ENCODE results near the gene BEX1. TPM values are rescaled to one million over a fixed set of nuclear protein-coding genes. Genes with fewer than 3 reads are reported as not detected.
"Not testable (repeated sequence)": the region's sequence is repeated elsewhere in the genome, so short reads cannot be mapped to it uniquely, and the experiment has no call there.

Gene BEX1
- 10 to 100 TPM; 48.4 to 73.6 (median 66.8) TPM for polyA plus RNA-seq (ENCODE audit: insufficient read length in 4 of 4)

DNA sequence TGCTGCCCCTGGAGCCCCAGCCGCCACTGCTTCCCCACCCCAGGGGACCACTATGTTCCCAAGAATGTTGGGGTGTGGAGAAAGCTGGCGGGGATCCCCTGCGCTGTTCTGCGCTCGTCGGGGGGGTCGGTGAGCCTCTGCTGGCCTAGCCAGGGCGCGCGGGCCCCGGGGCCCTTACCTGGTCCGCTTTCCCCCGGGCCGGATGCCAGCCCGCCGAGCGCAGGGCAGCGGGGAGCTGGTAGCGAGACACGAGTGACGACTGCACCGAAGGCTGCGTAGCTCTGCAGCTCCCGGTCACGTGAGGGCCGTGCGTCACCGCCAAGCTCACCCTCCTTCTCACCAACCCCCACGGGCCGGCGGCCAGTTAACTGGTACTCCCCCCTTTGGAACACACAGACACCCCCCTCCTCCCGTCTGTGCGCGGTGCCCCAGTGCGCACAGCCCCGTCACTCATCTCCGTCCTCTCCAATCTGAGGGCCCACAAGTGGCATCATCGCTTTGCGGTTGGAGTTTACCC is at the start of gene BEX1:
BEX1 (minus strand) TSS at position 254 of the 517 bp plus-strand sequence. CDS start 897 bp downstream, outside the sequence.
- DNase-seq (ENCODE audit: low read depth in 4 of 4, low spot score in 3 of 4): peak; percentile 8 to 28 (median 23)

DNA sequence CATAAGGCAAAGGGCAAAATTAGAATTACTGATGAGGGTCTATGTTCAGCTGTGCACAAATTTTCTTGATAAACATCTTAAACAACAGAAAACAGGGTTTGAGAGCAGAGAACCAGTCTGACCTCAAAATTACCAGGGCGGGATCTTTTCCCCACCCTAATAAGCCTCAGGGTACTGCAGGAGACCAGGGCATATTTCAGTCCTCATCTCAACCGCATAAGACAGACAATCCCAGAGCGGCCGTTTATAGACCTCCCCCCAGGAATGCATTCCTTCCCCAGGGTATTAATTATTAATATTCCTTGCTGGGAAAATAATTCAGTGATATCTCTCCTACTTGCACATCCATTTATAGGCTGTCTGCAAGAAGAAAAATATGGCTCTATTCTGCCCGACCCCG is 45.5 kb upstream of the BEX1 start:
- not testable (repeated sequence) for DNase-seq (ENCODE audit: low read depth in 4 of 4, low spot score in 3 of 4)

DNA sequence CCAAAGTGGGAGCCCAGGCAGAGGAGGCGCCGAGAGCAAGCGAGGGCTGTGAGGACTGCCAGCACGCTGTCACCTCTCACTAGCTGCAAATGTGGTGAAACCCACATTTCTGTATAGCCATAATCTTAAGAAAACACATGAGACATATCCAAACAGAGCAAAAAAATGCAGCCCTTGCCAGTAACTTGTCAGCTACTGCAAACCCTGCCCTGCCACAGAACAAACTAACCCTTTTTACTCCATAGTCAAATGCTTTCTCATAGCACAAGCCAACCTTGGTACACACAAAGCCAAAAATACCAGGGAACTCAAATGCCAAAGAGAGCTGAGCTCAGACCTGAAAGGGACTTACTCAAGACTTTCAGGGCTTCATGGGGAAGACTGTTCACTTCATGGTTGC is 43.9 kb upstream of the BEX1 start:
- no peak for DNase-seq (ENCODE audit: low read depth in 4 of 4, low spot score in 3 of 4)

DNA sequence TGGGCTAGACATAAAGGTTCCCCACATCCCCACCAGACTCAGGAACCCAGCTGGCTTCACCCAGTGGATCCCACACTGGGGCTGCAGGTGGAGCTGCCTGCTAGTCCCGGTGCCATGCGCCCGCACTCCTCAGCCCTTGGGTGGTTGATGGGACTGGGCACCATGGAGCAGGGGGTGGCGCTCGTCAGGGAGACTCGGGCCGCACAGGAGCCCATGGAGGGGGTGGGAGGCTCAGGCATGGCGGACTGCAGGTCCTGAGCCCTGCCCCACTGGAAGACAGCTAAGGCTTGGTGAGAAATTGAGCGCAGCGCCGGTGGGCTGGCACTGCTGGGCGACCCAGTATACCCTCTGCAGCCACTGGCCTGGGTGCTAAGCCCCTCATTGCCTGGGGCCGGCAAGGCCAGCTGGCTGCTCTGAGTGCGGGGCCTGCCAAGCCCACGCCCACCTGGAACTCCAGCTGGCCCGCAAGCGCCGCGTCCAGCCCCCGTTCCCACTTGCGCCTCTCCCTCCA is 43.3 kb upstream of the BEX1 start:
- DNase-seq (ENCODE audit: low read depth in 4 of 4, low spot score in 3 of 4): not testable (repeated sequence)

DNA sequence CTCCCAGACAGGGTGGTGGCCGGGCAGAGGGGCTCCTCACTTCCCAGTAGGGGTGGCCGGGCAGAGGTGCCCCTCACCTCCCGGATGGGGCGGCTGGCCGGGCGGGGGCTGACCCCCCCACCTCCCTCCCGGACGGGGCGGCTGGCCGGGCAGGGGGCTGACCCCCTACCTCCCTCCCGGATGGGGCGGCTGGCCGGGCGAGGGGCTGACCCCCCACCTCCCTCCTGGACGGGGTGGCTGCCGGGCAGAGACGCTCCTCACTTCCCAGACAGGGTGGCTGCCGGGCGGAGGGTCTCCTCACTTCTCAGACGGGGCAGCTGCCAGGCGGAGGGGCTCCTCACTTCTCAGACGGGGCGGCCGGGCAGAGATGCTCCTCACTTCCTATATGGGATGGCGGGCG is 40.4 kb upstream of the BEX1 start:
- DNase-seq (ENCODE audit: low read depth in 4 of 4, low spot score in 3 of 4): not testable (repeated sequence)

DNA sequence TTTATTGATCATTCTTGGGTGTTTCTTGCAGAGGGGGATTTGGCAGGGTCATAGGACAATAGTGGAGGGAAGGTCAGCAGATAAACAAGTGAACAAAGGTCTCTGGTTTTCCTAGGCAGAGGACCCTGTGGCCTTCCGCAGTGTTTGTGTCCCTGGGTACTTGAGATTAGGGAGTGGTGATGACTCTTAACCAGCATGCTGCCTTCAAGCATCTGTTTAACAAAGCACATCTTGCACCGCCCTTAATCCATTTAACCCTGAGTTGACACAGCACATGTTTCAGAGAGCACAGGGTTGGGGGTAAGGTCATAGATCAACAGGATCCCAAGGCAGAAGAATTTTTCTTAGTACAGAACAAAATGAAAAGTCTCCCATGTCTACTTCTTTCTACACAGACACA is 39.9 kb upstream of the BEX1 start:
- not testable (repeated sequence) for DNase-seq (ENCODE audit: low read depth in 4 of 4, low spot score in 3 of 4)

DNA sequence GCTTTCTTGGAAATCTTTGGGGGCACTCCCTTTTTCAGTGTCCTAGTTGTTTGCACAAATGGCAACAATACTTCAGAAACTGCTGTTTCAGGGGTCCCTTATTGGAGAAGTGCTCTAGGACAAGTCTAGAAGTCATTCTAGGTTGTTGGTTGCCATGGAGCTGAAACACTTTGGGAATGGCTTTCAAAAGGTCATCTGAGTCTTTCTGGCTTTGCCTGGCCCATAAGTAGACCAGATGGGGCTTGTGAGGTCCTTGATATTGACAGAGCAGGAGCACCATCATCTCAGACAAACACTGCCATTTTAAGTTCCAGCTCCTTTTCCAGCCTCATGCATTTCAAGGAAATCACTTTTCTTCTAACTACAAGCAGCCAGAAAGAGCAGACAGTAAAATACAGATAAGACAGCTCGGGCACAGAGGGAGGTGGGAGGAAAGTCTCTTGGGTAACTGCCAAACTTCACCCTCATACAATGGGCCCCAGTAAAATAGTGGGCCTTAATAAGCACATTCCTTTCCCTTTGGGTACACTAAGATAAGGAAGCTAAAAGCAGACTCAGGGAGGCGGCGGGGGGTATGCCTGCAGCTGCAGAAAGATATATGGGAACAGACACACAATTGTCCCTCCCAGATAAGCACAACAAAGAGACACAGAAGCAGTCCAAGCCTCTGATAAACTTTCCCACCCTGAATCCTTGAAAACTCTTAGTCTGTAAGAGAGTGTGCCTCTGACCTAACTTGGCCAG is 37.5 kb upstream of the BEX1 start:
- DNase-seq (ENCODE audit: low read depth in 4 of 4, low spot score in 3 of 4): no peak

DNA sequence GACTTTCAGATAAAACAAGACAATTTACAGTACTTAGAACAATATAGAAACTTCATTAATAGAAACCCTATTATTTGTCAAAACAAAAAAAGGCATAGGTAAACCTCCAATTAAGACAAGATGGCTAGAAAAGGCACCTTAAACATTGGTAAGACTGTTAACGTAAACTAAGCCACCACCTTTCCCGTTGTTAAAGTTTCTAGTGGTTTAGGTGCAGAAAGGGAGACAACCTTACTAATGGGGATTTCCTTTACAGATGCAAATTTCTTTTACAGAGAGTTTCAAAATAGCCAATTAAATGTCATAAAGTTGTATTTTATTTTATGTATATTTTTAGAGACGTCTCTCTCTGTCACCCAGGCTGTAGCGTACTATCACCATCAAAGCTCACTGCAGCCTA is 36.5 kb upstream of the BEX1 start:
- no peak for DNase-seq (ENCODE audit: low read depth in 4 of 4, low spot score in 3 of 4)

DNA sequence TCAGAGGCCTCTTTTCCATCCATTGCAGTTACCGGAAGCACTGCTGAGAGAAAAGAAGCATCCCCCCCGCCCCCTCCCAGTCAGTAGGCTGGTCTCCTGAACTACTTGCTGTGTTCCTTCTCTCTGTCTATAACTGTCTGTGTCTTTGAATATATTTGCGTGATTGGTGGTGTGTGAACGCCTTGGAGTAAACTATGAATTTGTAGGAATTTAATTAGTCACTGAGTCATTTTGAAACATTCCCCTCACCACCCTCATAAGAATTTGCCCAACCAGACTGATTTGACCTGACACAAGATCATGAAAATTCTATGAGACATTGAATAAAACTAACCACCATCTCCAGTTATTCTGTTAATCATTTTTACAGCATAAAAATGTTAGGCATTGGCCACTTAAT is 35.7 kb upstream of the BEX1 start:
- no peak for DNase-seq (ENCODE audit: low read depth in 4 of 4, low spot score in 3 of 4)

DNA sequence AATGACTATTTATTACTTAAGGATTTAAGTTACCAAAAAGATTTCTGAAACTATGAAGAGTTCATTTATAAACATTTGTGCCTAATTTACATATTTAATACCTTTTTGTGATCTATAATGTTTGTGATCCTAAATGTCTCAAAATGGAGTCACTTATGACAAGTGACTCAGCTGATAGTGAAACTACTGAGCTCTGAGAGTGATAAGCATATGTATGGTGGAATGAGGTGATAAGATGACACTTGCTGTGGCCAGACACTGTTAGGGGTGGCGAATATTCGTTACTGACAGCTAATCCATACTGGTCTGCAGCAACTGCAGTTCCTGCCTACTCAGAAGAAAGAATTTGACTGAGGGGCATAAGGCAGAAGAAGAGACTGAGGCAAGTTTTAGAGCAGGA is 34.5 kb upstream of the BEX1 start:
- DNase-seq (ENCODE audit: low read depth in 4 of 4, low spot score in 3 of 4): no peak

DNA sequence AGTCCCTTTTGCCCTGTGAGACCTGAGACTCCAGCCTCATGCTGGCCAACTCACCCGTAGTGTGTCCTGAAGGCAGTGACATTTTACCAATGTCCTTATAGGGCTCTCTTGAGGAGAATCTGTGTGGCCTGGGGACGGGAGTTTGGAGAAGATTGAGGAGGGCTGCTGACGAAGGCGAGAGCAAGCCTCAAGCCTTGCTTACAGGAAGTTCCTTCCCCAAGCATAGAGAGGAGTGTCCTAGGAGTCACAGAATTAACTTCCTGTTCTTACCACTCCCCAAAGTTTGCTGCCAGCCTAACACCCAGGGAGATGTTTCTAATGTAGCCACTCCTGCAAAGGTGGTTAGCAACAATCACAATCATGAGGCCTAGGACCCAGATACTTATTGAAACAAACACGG is 29.0 kb upstream of the BEX1 start, which contains the start of gene NXF3:
NXF3 (minus strand) TSS at position 202 of the 400 bp plus-strand sequence; CDS start at position 82, 120 bp downstream.
- no peak for DNase-seq (ENCODE audit: low read depth in 4 of 4, low spot score in 3 of 4)

DNA sequence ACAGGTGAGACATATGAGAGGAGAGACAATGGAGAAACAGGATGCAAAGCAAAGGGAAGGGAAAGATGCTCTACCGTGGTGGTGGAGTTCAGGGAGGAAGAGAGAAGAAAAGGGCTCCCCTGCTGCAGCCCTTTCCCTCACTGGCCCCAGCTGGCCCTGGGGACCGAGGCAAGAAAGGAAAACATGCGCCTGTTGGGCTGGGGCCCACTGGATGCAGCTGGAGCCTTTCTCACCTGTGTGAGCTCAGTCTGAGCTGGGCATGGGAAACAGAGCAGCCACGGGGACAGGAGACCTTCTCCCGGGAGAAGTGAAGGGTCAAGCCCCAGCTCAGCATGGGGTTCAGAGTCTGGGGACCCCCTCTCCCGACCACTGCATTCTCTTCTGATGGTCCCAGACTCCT is 17.1 kb upstream of the BEX1 start:
- DNase-seq (ENCODE audit: low read depth in 4 of 4, low spot score in 3 of 4): no peak

DNA sequence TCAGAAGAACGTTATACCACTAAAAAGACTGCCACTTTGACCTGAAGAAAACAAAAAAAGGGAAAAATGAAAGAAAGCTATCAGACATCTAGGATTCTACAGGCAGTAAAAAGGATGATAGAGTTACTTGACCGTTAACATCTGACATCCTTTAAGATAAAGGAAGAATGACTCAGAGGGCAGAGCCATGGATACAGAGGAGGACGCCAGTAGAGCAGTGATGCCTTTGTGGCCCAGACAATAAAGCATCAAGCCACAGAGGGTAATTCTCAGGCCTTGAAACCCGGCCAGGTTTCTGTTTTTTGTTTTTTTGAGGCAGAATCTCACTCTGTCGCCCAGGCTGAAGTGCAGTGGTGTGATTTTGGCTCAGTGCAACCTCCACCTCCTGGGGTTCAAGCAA is 9.5 kb upstream of the BEX1 start:
- no peak for DNase-seq (ENCODE audit: low read depth in 4 of 4, low spot score in 3 of 4)

DNA sequence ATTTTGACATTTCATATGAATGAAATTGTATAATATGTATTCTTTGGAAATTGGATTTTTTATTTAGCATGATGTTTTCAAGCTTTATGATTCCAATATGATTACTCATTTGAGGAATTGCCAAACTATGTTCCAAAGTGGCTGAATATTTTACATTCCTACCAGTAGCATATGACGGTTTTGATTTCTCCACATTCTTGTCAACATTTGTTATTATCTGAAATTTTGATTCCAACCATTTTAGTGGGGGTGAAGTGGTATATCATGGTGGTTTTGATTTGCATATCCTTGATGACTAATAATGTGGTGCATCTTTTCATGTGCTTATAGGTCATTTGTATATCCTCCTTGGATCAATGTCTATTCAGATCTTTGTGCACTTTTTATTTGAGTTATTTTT is 2.6 kb upstream of the BEX1 start:
- no peak for DNase-seq (ENCODE audit: low read depth in 4 of 4, low spot score in 3 of 4)

DNA sequence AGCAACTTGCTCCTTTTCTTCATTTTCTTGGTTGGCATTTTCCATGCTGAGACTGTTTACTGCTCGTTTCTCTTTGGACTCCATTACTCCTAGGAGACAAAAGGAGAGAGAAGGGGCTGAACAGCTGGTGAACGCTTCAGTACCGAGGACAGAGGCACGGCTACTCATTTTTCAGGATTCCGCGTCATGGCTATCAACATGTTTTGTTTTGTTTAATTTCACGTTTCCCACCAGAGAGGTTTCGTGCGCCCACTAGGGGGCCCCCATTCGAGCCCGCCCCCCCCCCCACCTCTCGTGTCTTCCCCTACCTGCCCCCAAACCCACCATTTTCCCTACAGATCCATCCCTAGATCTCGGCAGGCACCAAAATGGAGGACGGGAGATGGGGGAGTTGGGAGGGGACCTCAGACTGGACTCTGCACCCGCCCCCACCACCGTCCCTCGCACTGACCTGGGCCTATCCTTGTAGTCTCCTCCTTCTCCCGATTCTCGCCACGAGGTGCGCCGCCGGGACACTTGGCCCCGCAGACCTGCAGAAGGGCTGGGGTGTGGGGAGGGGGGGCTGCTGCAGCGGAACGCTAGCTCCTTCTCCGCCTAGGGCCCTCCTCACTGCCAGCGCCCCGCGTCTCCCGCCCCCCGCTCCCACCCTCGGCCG is 653 bp downstream of the BEX1 start:
- peak; percentile 12 to 28 (median 20) for DNase-seq (ENCODE audit: low read depth in 4 of 4, low spot score in 3 of 4)

DNA sequence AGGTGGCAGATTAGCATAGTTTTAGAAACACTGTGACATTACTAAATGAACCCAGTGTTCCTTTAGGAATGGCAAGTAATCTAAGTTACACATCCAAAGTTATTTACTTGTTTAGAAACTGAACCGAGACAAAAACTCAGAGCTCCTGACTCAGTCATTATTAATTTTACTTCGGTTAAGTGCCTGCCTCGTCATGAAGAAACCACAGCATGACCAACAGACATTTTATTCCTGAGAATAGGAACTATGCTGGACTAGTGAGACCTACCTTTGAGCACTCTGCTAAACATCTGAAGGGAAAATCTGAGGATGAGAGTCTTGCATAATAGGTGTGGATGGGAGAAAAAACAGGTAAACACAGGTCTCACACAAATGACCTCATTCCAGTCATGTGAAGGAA is 2.5 kb downstream of the BEX1 start:
- no peak for DNase-seq (ENCODE audit: low read depth in 4 of 4, low spot score in 3 of 4)

DNA sequence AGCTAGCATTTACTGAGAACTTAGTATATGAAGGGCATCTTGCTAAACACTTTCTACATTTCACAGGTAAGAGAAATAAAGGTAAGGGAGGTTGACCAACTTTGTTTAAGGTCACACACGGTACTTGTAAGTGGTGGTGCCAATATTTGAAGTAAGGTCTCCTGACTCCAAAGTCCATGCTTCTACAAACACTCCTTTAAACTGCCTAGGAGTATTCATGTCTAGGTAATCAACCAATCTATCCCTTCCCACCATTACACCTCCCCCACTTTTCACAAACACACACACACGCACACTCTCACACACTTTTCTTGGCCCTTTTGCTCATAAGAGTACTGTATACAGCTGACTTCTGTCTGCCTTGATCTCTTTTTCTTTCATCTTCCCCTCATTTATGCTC is 7.1 kb downstream of the BEX1 start:
- DNase-seq (ENCODE audit: low read depth in 4 of 4, low spot score in 3 of 4): no peak

DNA sequence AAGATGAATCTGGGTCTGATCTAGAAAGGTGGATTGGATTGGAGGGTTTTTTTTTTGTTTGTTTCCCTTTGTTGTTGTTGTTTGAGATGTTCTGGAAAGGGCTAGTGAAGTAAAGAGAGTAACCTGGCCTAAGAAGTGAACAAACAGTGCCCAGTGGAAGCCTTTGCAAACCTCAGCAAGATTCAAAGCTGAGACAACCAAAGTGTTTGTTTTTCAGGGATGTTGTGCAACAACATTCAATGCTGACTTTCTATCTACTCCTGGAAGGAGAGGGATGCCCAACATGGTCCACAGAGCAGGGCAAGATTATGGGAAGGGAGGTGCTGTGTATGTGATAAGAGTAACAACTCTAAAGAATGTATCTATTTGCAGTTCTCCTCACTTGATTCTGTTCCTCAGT is 11.3 kb downstream of the BEX1 start:
- no peak for DNase-seq (ENCODE audit: low read depth in 4 of 4, low spot score in 3 of 4)

DNA sequence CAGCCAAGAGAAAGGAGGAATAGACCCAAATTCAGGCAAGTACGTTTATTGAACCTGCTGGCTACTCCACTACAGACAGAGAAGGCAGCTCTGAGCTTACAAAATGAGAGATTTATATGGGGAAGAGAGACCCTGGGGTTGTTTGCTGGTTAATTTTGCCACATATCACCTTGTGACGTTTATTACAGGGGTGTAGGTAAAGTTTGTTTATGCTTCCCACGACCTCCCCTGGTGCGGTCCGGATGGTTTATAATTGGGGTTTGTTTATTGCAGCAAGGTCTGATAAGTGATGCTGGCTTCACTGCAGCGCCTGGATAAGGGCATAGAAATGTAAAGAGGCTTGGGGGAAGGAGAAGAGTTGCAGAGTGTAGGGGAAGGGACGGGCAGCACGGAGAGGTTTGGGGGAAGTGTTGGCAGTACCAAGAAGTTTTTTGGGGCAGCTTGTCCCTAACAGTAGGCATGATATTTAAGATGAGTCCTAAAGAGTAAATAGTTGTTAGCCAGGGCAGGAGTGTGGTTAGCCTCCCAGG is 12.6 kb downstream of the BEX1 start:
- DNase-seq (ENCODE audit: low read depth in 4 of 4, low spot score in 3 of 4): no peak

DNA sequence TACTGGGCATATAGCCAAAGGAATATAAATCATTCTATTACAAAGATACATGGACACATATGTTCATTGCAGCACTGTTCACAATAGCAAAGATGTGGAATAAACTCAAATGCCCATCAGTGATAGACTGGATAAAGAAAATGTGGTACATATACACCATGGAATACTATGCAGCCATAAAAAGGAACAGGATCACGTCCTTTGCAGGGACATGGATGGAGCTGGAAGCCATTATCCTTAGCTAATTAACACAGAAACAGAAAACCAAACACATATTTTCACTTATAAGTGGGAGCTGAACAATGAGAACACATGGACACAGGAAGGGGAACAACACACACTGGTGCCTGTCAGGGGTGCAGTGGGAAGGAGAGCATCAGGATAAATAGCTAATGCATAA is 30.6 kb downstream of the BEX1 start:
- DNase-seq (ENCODE audit: low read depth in 4 of 4, low spot score in 3 of 4): not testable (repeated sequence)

DNA sequence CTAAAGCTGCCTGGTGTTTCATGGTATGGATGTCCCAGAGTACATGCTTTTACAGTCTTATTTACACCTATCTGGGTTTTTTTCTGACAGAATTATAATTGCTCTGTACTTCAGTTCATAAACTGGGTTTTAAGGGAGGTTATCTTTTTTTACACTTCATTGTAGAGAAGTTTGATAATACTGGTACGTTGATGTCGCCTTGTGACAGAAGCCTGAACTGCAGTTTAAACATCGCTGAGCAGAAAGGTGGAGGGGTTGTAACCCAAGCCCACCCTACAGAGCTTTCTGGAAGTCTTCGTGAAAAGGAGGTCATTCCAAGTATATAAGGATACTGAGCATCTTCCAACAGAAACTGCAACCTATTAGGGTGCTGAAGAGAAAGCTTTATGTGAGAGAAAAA is 46.4 kb downstream of the BEX1 start:
- no peak for DNase-seq (ENCODE audit: low read depth in 4 of 4, low spot score in 3 of 4)

All from right renal pelvis (tissue), 4 donors.